HG02981 (cell line): ENCODE data around the gene AURKAIP1.

Experiments used
- ATAC-seq: cut with Tn5 transposase; IDR thresholded peaks from one replicate; pipeline ENCODE4 v1.9.1; 2021; ENCODE audit warnings: mild to moderate bottlenecking, moderate library complexity; ENCODE audit not compliant: unreplicated experiment

AURKAIP1 gene

GRCh38 chr1:1348420-1349255, 26.4 kb downstream of the AURKAIP1 start:
- peak; percentile 23 for ATAC-seq

- ATAC-seq: no peak
These were observed 27.2 kb downstream of the AURKAIP1 start for GRCh38 chr1:1347663-1348419.

GRCh38 chr1:1347026-1347595, 27.9 kb downstream of the AURKAIP1 start:
- ATAC-seq: no peak

GRCh38 chr1:1346501-1346890, 28.5 kb downstream of the AURKAIP1 start:
- no peak for ATAC-seq

- ATAC-seq: no peak
These were observed 29.0 kb downstream of the AURKAIP1 start for GRCh38 chr1:1345860-1346500.

- ATAC-seq: no peak
These were observed 29.6 kb downstream of the AURKAIP1 start for GRCh38 chr1:1345384-1345783.

GRCh38 chr1:1344655-1345361, 30.2 kb downstream of the AURKAIP1 start:
- ATAC-seq: no peak

- ATAC-seq: no peak
These were observed 31.1 kb downstream of the AURKAIP1 start for GRCh38 chr1:1343811-1344421.

GRCh38 chr1:1342584-1343115, 32.4 kb downstream of the AURKAIP1 start:
- ATAC-seq: no peak

- ATAC-seq: no peak
These were observed 32.9 kb downstream of the AURKAIP1 start for GRCh38 chr1:1342061-1342562.

- ATAC-seq: no peak
These were observed 33.4 kb downstream of the AURKAIP1 start for GRCh38 chr1:1341549-1342021.

GRCh38 chr1:1340791-1341548, 34.0 kb downstream of the AURKAIP1 start:
- ATAC-seq: no peak

- ATAC-seq: no peak
These were observed 34.8 kb downstream of the AURKAIP1 start for GRCh38 chr1:1340185-1340584.

- no peak for ATAC-seq
These were observed 36.7 kb downstream of the AURKAIP1 start for GRCh38 chr1:1338278-1338677.

- ATAC-seq: no peak
These were observed 37.2 kb downstream of the AURKAIP1 start for GRCh38 chr1:1337793-1338147.

GRCh38 chr1:1336931-1337792, 37.8 kb downstream of the AURKAIP1 start:
- ATAC-seq: no peak

- no peak for ATAC-seq
These were observed 38.6 kb downstream of the AURKAIP1 start for GRCh38 chr1:1336446-1336845.

- no peak for ATAC-seq
These were observed 39.2 kb downstream of the AURKAIP1 start for GRCh38 chr1:1335792-1336248.
